Measurements from ENCODE around the gene RASSF6. TPM values are rescaled to one million over a fixed set of nuclear protein-coding genes. Genes with fewer than 3 reads are reported as not detected.

RASSF6 gene
- total and polyA plus RNA-seq, 2 of the 8 experiments (the other 6 are each of a cell fraction or from before 2014, with no cell fraction given) = 0.03 to 0.28 TPM

DNA sequence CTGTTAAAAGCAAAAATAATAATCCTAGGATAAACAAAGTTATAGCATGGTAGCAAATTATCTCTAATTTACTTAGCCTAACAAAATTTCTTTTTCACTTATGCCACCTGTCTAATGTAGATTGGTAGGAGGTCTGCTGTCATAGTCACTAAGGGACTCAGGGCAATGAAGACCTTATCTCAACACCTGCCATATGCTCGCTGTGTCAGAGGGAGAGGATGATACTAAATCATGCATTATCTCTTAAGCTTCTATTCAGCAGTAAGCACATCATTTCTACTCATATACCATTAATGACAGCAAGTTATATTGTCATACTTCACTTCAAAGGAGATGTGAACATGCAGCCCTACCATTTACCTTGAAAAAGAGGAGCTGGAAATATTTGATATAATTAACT, 94.6 kb downstream of the RASSF6 start:
- no peak overlapping the region for H3K4me2 ChIP-seq (ENCODE audit: insufficient read depth in 1 of 2, low read depth in 2 of 2, low read length in 2 of 2)
- no peak overlapping the region for H4K8ac ChIP-seq (ENCODE audit: extremely low read depth, insufficient read depth, low read length)
- TF ChIP-seq RXRA (IDR thresholded peaks at IDR 0.05; ENCODE audit: insufficient read depth, low read depth, low read length) = no peak
- TF ChIP-seq CEBPB (IDR thresholded peaks at IDR 0.05; ENCODE audit: low read depth, low read length) = no peak
- no peak for TF ChIP-seq CTCF (IDR thresholded peaks at IDR 0.05; ENCODE audit: control extremely low read depth in 1 of 3, insufficient read depth in 1 of 3, low read depth in 1 of 3, low read length in 3 of 3)
- no peak for TF ChIP-seq BRCA1 (IDR thresholded peaks at IDR 0.05; ENCODE audit: low read depth, low read length)
- no peak for TF ChIP-seq KDM1A (IDR thresholded peaks at IDR 0.05; ENCODE audit: borderline replicate concordance, low read length)
- no peak for TF ChIP-seq POLR2A (IDR thresholded peaks at IDR 0.05; ENCODE audit: control extremely low read depth in 1 of 2, low read depth in 2 of 2, low read length in 2 of 2)
- no peak for TF ChIP-seq CTBP2 (IDR thresholded peaks at IDR 0.05; ENCODE audit: borderline replicate concordance, insufficient read depth, insufficient read length, low read length)
- TF ChIP-seq SUZ12 (IDR thresholded peaks at IDR 0.05; ENCODE audit: low read length) = no peak
- no peak for TF ChIP-seq EZH2 (IDR thresholded peaks at IDR 0.05; ENCODE audit: low read depth, low read length, severe bottlenecking)
- no peak for TF ChIP-seq MAX (IDR thresholded peaks at IDR 0.05)
- TF ChIP-seq ATF3 (IDR thresholded peaks at IDR 0.05; ENCODE audit: insufficient read depth, low read depth, low read length) = no peak

More for the DNA sequence above, 94.6 kb downstream of the RASSF6 start:
- WGBS, 2 experiments (ENCODE audit: extremely low coverage in 1 of 2, insufficient coverage in 1 of 2, insufficient read length in 1 of 2, insufficient replicate concordance in 2 of 2, low coverage in 1 of 2, low lambda C conversion rate in 2 of 2, missing lambda C conversion rate in 1 of 2) = 96% methylated on average over 1 of the region's 1 CpG; no CpG with 5 or more reads in 1 of the 2 experiments
- no peak overlapping the region for H3K4ac ChIP-seq (replicated peaks; ENCODE audit: insufficient read length, low read depth, low read length)
- H2BK12ac ChIP-seq (ENCODE audit: low read depth, low read length) = no peak overlapping the region
- no peaks in the 10 kb centered on the region for H3K9me3 ChIP-seq (ENCODE audit: insufficient read depth in 2 of 2, low read depth in 1 of 2, low read length in 1 of 2)
- H3K36me3 ChIP-seq (ENCODE audit: control insufficient read depth in 2 of 4, insufficient read depth in 4 of 4, low read length in 3 of 4) = no peaks in the 10 kb centered on the region
- H3K79me2 ChIP-seq (ENCODE audit: control insufficient read depth in 1 of 2, insufficient read depth in 2 of 2, low read length in 2 of 2) = no peaks in the 10 kb centered on the region
- no peak overlapping the region for H3K14ac ChIP-seq (ENCODE audit: insufficient read length)
- no peak overlapping the region for H3K9ac ChIP-seq (replicated peaks in 1 of 4; ENCODE audit: extremely low read depth in 1 of 4, low read depth in 3 of 4, low read length in 3 of 4)
- no peak overlapping the region for H3K56ac ChIP-seq (replicated peaks; ENCODE audit: insufficient read length, low read depth, low read length)
- no peak overlapping the region for H2BK5ac ChIP-seq (ENCODE audit: low read depth, low read length)
- no peak overlapping the region for H4K91ac ChIP-seq (replicated peaks; ENCODE audit: insufficient read length, low read length)
- H3K79me1 ChIP-seq (ENCODE audit: low read depth, low read length) = no peaks in the 10 kb centered on the region
- DNase-seq (ENCODE audit: low read depth in 1 of 2, low spot score in 2 of 2) (no peak), FAIRE-seq (no peak)
- no peak overlapping the region for H3K27ac ChIP-seq (ENCODE audit: low read depth, low read length)
- H4K5ac ChIP-seq (ENCODE audit: insufficient read length, low read depth, low read length) = no peak overlapping the region
- H2BK15ac ChIP-seq (ENCODE audit: low read length) = no peak overlapping the region
- no peaks in the 10 kb centered on the region for H3K23me2 ChIP-seq (ENCODE audit: low read depth, low read length)
- ChIA-PET CTCF (ENCODE audit: partially characterized antibody) (interaction anchor here (1.6 kb wide), 1 partner anchor 48 kb away, joined by 4 read pairs; no protein-coding TSS in a partner anchor), POLR2A (ENCODE audit: partially characterized antibody) (no interaction called here)
- H3K4me3 ChIP-seq (ENCODE audit: extremely low read depth in 1 of 4, insufficient read depth in 2 of 4, low read depth in 3 of 4, low read length in 4 of 4) = no peak overlapping the region
- H2BK120ac ChIP-seq (replicated peaks; ENCODE audit: low read depth, low read length) = no peak overlapping the region
- peaks cover 0 to 3% (median 2%) of the 10 kb centered on the region in 4 experiments; a peak in 2 of 7 replicates for H3K4me1 ChIP-seq (replicated peaks in 1 of 4; ENCODE audit: control insufficient read depth in 3 of 4, insufficient read depth in 4 of 4, low read length in 3 of 4)
- no peaks in the 10 kb centered on the region for H4K20me1 ChIP-seq (replicated peaks in 1 of 2; ENCODE audit: control insufficient read depth in 1 of 2, insufficient read depth in 2 of 2, low read length in 2 of 2)
- no peak overlapping the region for H2AFZ ChIP-seq (ENCODE audit: low read length)
- H3K27me3 ChIP-seq (replicated peaks in 1 of 4; ENCODE audit: control insufficient read depth in 3 of 4, extremely low read depth in 1 of 4, insufficient read depth in 3 of 4, low read length in 3 of 4) = no peaks in the 10 kb centered on the region
- H3K23ac ChIP-seq (ENCODE audit: insufficient read length) = no peak overlapping the region
- no peak overlapping the region for H3K18ac ChIP-seq (ENCODE audit: extremely low read depth, low read length)
- no peak overlapping the region for H2AK5ac ChIP-seq (ENCODE audit: low read depth, low read length)
- H2BK20ac ChIP-seq (ENCODE audit: low read length) = no peak overlapping the region

All from H1 (cell line).